ENCODE data around the gene CMPK2. TPM values are rescaled to one million over a fixed set of nuclear protein-coding genes. Genes with fewer than 3 reads are reported as not detected.

The CMPK2 gene
- total and polyA plus RNA-seq, 9 of the 15 experiments (the other 6 are each of a cell fraction or from before 2014, with no cell fraction given): 2.6 to 10.5 (median 5.0) TPM

DNA sequence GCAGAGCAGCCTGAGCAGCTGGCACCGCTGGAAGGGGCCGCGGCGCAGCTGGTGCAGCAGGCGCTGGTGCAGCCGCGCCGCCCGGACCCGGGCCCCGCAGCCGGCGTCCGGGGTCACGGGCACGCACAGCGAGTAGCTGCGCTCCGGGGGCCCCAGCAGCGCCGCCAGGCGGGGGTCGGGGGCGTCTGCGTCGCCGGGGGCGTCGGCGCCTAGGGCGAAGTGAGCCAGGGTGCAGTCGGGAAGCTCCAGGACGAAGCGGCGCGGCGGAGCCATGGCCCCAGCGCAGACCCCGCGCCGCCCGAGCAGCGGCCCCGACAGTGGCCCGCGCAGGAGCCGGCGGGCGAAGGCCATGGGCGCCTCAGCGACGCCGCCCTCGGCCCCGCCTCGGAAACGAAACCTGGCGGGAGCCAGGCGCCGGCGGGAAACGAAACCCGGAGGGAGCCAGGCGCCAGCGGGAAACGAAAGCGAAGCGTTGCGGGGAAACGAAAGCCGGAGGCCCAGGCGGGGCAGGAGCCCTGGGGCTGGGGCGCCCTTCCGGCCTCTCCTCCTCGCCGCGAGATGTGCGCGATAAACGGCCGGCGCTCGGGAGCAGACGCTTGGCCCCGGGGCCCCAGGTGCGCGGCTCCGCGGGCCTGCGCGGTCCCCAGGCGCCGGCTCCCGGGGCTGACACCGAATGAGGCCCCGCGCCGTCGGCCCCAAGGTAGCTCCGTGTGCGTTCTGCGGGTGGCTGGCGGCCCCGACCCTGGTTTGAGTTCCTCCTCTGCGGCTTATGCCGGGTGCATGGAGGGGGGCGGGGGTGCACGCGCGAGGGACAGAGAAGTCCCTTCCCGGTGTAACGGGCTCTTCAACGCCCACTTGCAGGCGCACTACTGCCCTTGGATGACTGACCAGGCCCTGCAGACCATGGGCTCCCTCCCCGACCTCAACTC is at the start of gene CMPK2 (continued):
- TF ChIP-seq, protein P1, sequence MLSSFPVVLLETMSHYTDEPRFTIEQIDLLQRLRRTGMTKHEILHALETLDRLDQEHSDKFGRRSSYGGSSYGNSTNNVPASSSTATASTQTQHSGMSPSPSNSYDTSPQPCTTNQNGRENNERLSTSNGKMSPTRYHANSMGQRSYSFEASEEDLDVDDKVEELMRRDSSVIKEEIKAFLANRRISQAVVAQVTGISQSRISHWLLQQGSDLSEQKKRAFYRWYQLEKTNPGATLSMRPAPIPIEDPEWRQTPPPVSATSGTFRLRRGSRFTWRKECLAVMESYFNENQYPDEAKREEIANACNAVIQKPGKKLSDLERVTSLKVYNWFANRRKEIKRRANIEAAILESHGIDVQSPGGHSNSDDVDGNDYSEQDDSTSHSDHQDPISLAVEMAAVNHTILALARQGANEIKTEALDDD (IDR thresholded peaks at IDR 0.05): no peak
- TF ChIP-seq ZNF224 (CRISPR knock-in tag; IDR thresholded peaks at IDR 0.05): peak; percentile 25; the same call in 1 of the 2 replicates
- TF ChIP-seq PCBP2 (IDR thresholded peaks at IDR 0.05; ENCODE audit: low read depth, low read length, poor library complexity, severe bottlenecking): no peak
- TF ChIP-seq CUX1 (CRISPR knock-in tag; IDR thresholded peaks at IDR 0.05): no peak
- no peak for TF ChIP-seq HLTF (IDR thresholded peaks at IDR 0.05)
- TF ChIP-seq, protein P2, sequence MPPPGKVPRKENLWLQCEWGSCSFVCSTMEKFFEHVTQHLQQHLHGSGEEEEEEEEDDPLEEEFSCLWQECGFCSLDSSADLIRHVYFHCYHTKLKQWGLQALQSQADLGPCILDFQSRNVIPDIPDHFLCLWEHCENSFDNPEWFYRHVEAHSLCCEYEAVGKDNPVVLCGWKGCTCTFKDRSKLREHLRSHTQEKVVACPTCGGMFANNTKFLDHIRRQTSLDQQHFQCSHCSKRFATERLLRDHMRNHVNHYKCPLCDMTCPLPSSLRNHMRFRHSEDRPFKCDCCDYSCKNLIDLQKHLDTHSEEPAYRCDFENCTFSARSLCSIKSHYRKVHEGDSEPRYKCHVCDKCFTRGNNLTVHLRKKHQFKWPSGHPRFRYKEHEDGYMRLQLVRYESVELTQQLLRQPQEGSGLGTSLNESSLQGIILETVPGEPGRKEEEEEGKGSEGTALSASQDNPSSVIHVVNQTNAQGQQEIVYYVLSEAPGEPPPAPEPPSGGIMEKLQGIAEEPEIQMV (tag; conservative IDR thresholded peaks at IDR 0.05; ENCODE audit: low read depth): no peak
- TF ChIP-seq, protein P3, sequence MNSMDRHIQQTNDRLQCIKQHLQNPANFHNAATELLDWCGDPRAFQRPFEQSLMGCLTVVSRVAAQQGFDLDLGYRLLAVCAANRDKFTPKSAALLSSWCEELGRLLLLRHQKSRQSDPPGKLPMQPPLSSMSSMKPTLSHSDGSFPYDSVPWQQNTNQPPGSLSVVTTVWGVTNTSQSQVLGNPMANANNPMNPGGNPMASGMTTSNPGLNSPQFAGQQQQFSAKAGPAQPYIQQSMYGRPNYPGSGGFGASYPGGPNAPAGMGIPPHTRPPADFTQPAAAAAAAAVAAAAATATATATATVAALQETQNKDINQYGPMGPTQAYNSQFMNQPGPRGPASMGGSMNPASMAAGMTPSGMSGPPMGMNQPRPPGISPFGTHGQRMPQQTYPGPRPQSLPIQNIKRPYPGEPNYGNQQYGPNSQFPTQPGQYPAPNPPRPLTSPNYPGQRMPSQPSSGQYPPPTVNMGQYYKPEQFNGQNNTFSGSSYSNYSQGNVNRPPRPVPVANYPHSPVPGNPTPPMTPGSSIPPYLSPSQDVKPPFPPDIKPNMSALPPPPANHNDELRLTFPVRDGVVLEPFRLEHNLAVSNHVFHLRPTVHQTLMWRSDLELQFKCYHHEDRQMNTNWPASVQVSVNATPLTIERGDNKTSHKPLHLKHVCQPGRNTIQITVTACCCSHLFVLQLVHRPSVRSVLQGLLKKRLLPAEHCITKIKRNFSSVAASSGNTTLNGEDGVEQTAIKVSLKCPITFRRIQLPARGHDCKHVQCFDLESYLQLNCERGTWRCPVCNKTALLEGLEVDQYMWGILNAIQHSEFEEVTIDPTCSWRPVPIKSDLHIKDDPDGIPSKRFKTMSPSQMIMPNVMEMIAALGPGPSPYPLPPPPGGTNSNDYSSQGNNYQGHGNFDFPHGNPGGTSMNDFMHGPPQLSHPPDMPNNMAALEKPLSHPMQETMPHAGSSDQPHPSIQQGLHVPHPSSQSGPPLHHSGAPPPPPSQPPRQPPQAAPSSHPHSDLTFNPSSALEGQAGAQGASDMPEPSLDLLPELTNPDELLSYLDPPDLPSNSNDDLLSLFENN (IDR thresholded peaks at IDR 0.05; ENCODE audit: low read depth in 2 of 2, low read length in 2 of 2): 0 out of 4 replicates have a peak, but pooled peaks of 1 of the 2 experiments have one; percentile 36
- no peak for TF ChIP-seq ZNF316 (IDR thresholded peaks at IDR 0.05)
- TF ChIP-seq ZEB2 (IDR thresholded peaks at IDR 0.05): no peak
- TF ChIP-seq ZNF764 (CRISPR knock-in tag; IDR thresholded peaks at IDR 0.05; ENCODE audit: low read depth): 0 out of 2 replicates have a peak, but pooled peaks have one; percentile 14
- no peak for TF ChIP-seq PML (IDR thresholded peaks at IDR 0.05; ENCODE audit: low read length)
- peak; percentile 93 for TF ChIP-seq L3MBTL2 (IDR thresholded peaks at IDR 0.05)
- no peak for TF ChIP-seq FOXA1 (IDR thresholded peaks at IDR 0.05; ENCODE audit: borderline replicate concordance)
- TF ChIP-seq, protein P4, sequence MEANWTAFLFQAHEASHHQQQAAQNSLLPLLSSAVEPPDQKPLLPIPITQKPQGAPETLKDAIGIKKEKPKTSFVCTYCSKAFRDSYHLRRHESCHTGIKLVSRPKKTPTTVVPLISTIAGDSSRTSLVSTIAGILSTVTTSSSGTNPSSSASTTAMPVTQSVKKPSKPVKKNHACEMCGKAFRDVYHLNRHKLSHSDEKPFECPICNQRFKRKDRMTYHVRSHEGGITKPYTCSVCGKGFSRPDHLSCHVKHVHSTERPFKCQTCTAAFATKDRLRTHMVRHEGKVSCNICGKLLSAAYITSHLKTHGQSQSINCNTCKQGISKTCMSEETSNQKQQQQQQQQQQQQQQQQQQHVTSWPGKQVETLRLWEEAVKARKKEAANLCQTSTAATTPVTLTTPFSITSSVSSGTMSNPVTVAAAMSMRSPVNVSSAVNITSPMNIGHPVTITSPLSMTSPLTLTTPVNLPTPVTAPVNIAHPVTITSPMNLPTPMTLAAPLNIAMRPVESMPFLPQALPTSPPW (CRISPR knock-in tag; IDR thresholded peaks at IDR 0.05): peak; percentile 74

All from K562 (cell line).